ENCODE results near the gene YOD1.

Gene YOD1

GRCh38 chr1:207007352-207008033 is 43.5 kb downstream of the YOD1 start:
- Histone ChIP-seq H3K9me3 (ENCODE audit: severe bottlenecking) (peaks cover 4% of the 10 kb centered on the region), H3K4me3 (ENCODE audit: low read depth, low read length) (no peak overlapping the region), H3K27ac (no peak overlapping the region), H3K36me3 (no peaks in the 10 kb centered on the region), H3K27me3 (ENCODE audit: insufficient read depth, low read depth, severe bottlenecking) (peaks cover 100% of the 10 kb centered on the region)
- TF ChIP-seq CTCF (IDR thresholded peaks at IDR 0.05; ENCODE audit: low read depth, low read length): no peak
- DNase-seq: no peak

- Histone ChIP-seq H3K9me3 (ENCODE audit: severe bottlenecking) (peaks cover 4% of the 10 kb centered on the region), H3K36me3 (no peaks in the 10 kb centered on the region), H3K27me3 (ENCODE audit: insufficient read depth, low read depth, severe bottlenecking) (peaks cover 100% of the 10 kb centered on the region), H3K27ac (no peak overlapping the region), H3K4me3 (ENCODE audit: low read depth, low read length) (no peak overlapping the region)
- no peak for TF ChIP-seq CTCF (IDR thresholded peaks at IDR 0.05; ENCODE audit: low read depth, low read length)
- no peak for DNase-seq
These were observed 44.1 kb downstream of the YOD1 start for GRCh38 chr1:207006914-207007313.

- TF ChIP-seq CTCF (IDR thresholded peaks at IDR 0.05; ENCODE audit: low read depth, low read length): no peak
- Histone ChIP-seq H3K4me3 (ENCODE audit: low read depth, low read length) (no peak overlapping the region), H3K27ac (no peak overlapping the region), H3K27me3 (ENCODE audit: insufficient read depth, low read depth, severe bottlenecking) (peaks cover 100% of the 10 kb centered on the region), H3K9me3 (ENCODE audit: severe bottlenecking) (peaks cover 4% of the 10 kb centered on the region), H3K36me3 (no peaks in the 10 kb centered on the region)
- no peak for DNase-seq
These were observed 44.9 kb downstream of the YOD1 start for GRCh38 chr1:207006083-207006482.

GRCh38 chr1:207004931-207005830 is 45.8 kb downstream of the YOD1 start:
- Histone ChIP-seq H3K9me3 (ENCODE audit: severe bottlenecking) (peaks cover 4% of the 10 kb centered on the region), H3K4me3 (ENCODE audit: low read depth, low read length) (no peak overlapping the region), H3K36me3 (no peaks in the 10 kb centered on the region), H3K27me3 (ENCODE audit: insufficient read depth, low read depth, severe bottlenecking) (peaks cover 100% of the 10 kb centered on the region), H3K27ac (no peak overlapping the region)
- DNase-seq: peak; percentile 82
- peak; percentile 100 for TF ChIP-seq CTCF (IDR thresholded peaks at IDR 0.05; ENCODE audit: low read depth, low read length)

GRCh38 chr1:207003210-207003609 is 47.8 kb downstream of the YOD1 start:
- peaks cover 4% of the 10 kb centered on the region for H3K9me3 ChIP-seq (ENCODE audit: severe bottlenecking)
- no peaks in the 10 kb centered on the region for H3K36me3 ChIP-seq
- H3K4me3 ChIP-seq (ENCODE audit: low read depth, low read length): no peak overlapping the region
- no peak for TF ChIP-seq CTCF (IDR thresholded peaks at IDR 0.05; ENCODE audit: low read depth, low read length)
- H3K27ac ChIP-seq: no peak overlapping the region
- peaks cover 100% of the 10 kb centered on the region for H3K27me3 ChIP-seq (ENCODE audit: insufficient read depth, low read depth, severe bottlenecking)
- DNase-seq: no peak

Data from WERI-Rb-1 (cell line).